Measurements from ENCODE around the gene NCDN.
A peak's percentile ranks its signal among the peaks of the same experiment; 100 is the strongest.

The NCDN gene

DNA sequence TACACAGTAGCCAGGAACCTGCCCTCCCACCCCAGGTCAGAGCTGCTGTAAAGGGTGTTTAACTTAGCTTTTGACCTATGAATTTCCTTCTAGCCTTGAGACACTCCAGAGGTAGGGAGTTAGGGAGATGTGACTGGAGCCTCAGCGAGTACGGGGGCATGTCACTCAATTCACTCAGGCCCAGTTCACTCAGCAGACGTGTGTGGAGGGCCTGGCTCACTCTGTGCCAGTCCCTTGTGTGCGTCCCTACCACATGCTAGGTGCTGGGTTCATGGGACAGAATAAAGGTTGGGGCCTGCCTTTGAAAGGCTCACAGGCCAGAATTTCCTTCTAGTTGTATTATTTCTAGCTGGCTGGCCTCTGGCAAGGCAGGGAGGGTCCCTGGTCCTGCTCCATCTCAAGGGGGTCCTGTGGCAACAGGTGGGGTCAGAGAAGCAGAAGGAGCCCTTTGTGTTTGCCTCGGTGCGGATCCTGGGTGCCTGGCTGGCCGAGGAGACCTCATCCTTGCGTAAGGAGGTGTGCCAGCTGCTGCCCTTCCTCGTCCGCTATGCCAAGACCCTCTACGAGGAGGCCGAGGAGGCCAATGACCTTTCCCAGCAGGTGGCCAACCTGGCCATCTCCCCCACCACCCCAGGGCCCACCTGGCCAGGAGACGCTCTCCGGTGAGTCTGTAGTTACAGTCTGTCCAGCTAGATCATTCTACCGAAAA, 4.5 kb downstream of the NCDN start:
- no peak overlapping the region for H2AFZ ChIP-seq (ENCODE audit: low read length)
- H3K9ac ChIP-seq (ENCODE audit: low read depth, low read length, poor library complexity) = no peak overlapping the region
- H2BK5ac ChIP-seq (ENCODE audit: low read length) = peak overlapping the region; percentile 72
- WGBS, 2 donors (ENCODE audit: extremely low coverage in 2 of 2, insufficient read length in 2 of 2, insufficient replicate concordance in 1 of 2) = no CpG with 5 or more reads among the region's 15 CpGs
- peaks cover 7 to 11% of the 10 kb centered on the region in 2 donors for H3K4me1 ChIP-seq (ENCODE audit: control insufficient read depth in 2 of 2, insufficient read depth in 1 of 2, low read depth in 1 of 2, low read length in 2 of 2)
- no peak overlapping the region for H3K4me2 ChIP-seq (ENCODE audit: insufficient read depth, low read length, poor library complexity, severe bottlenecking)
- peaks cover 2% of the 10 kb centered on the region for H3K79me1 ChIP-seq (ENCODE audit: low read depth, low read length)
- H3K36me3 ChIP-seq (replicated peaks in 1 of 2; ENCODE audit: control insufficient read depth in 2 of 2, insufficient read depth in 2 of 2, low read length in 2 of 2) = peaks cover 23 to 55% of the 10 kb centered on the region in 2 donors
- no peaks in the 10 kb centered on the region for H3K9me3 ChIP-seq (replicated peaks in 1 of 2; ENCODE audit: control insufficient read depth in 2 of 2, insufficient read depth in 1 of 2, low read depth in 1 of 2, low read length in 2 of 2)
- no peak overlapping the region for H3K14ac ChIP-seq (ENCODE audit: low read length)
- no peaks in the 10 kb centered on the region for H3K27me3 ChIP-seq (ENCODE audit: control insufficient read depth in 3 of 3, insufficient read depth in 3 of 3, low read depth in 1 of 3, low read length in 3 of 3)
- no peak overlapping the region for H2BK120ac ChIP-seq (ENCODE audit: low read depth, low read length)
- no peak overlapping the region for H3K23ac ChIP-seq (ENCODE audit: low read depth, low read length, poor library complexity)
- H4K8ac ChIP-seq (ENCODE audit: low read depth, low read length) = no peak overlapping the region
- no peak for DNase-seq (ENCODE audit: low spot score)
- H2AK5ac ChIP-seq (ENCODE audit: low read depth, low read length) = no peak overlapping the region
- no peak overlapping the region for H3K4me3 ChIP-seq (ENCODE audit: low read length in 2 of 2)
- no peak overlapping the region for H3K27ac ChIP-seq (replicated peaks; ENCODE audit: low read length)
- H2BK12ac ChIP-seq (ENCODE audit: low read length) = no peak overlapping the region
- H3K4ac ChIP-seq (ENCODE audit: low read length) = no peak overlapping the region
- no peak overlapping the region for H4K91ac ChIP-seq (ENCODE audit: low read depth, low read length, poor library complexity)
- no peak overlapping the region for H3K18ac ChIP-seq (ENCODE audit: low read length)
- H2BK15ac ChIP-seq (ENCODE audit: low read length) = no peak overlapping the region

- Histone ChIP-seq H2BK12ac (ENCODE audit: low read length) (no peak overlapping the region), H3K4ac (ENCODE audit: low read length) (no peak overlapping the region), H3K79me1 (ENCODE audit: low read depth, low read length) (peaks cover 2% of the 10 kb centered on the region), H3K9ac (ENCODE audit: low read depth, low read length, poor library complexity) (peak overlapping the region; percentile 61), H3K14ac (ENCODE audit: low read length) (no peak overlapping the region), H2AFZ (ENCODE audit: low read length) (no peak overlapping the region), H3K23ac (ENCODE audit: low read depth, low read length, poor library complexity) (no peak overlapping the region), H2BK15ac (ENCODE audit: low read length) (no peak overlapping the region), H3K36me3 (replicated peaks in 1 of 2; ENCODE audit: control insufficient read depth in 2 of 2, insufficient read depth in 2 of 2, low read length in 2 of 2) (peaks cover 23 to 55% of the 10 kb centered on the region in 2 donors), H2BK5ac (ENCODE audit: low read length) (no peak overlapping the region), H2AK5ac (ENCODE audit: low read depth, low read length) (no peak overlapping the region), H4K91ac (ENCODE audit: low read depth, low read length, poor library complexity) (no peak overlapping the region), H3K27me3 (ENCODE audit: control insufficient read depth in 3 of 3, insufficient read depth in 3 of 3, low read depth in 1 of 3, low read length in 3 of 3) (no peaks in the 10 kb centered on the region), H3K4me2 (ENCODE audit: insufficient read depth, low read length, poor library complexity, severe bottlenecking) (no peak overlapping the region), H2BK120ac (ENCODE audit: low read depth, low read length) (no peak overlapping the region), H3K9me3 (replicated peaks in 1 of 2; ENCODE audit: control insufficient read depth in 2 of 2, insufficient read depth in 1 of 2, low read depth in 1 of 2, low read length in 2 of 2) (no peaks in the 10 kb centered on the region), H3K18ac (ENCODE audit: low read length) (no peak overlapping the region), H3K4me1 (ENCODE audit: control insufficient read depth in 2 of 2, insufficient read depth in 1 of 2, low read depth in 1 of 2, low read length in 2 of 2) (peaks cover 7 to 8% of the 10 kb centered on the region in 2 donors), H4K8ac (ENCODE audit: low read depth, low read length) (no peak overlapping the region), H3K4me3 (ENCODE audit: low read length in 2 of 2) (no peak overlapping the region), H3K27ac (replicated peaks; ENCODE audit: low read length) (no peak overlapping the region)
- no peak for DNase-seq (ENCODE audit: low spot score)
- WGBS, 2 donors (ENCODE audit: extremely low coverage in 2 of 2, insufficient read length in 2 of 2, insufficient replicate concordance in 1 of 2) = no CpG with 5 or more reads among the region's 12 CpGs
These were observed 5.6 kb downstream of the NCDN start for GRCh38 chr1:35563166-35563565.

DNA sequence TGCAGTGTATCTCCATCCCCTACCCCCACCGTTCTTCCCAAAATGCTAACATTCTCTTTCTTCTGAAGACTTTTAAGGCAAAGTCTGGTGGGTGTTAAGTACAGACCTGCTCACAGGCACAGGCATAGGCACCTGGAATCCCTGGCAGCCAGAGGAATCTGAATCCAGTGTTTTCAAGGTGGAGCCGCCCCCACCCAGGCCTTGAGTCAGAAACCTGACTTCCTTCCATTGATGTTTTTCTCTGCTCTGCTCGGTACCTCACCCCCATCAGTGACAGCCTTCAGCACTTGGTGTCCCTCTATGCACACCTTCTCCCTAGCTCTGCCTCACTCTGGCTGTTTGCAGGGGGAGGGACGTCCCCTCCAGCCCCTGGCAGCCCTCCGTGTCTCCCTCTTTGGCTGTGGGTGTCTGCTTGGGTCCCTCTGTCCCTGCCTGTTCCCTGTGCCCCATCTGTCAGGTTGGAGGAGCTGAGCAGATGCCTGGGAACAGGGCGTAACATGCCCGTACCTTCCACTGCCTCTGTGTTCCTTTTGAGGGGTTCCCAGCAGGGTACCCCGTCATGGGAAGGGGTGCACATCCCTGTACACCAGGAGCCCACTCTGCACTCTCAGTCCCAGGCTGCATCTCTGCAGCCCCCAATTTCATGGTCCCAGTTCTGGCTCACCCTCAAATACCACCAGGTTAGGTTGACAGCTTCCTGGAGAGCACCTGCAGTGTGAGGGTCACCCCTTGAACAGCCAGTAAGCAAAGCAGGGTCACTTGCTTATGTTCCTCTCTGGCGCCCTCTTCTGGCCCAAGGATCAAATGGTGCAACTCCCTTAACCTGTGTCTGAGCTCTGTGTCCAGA, 6.7 kb downstream of the NCDN start:
- Histone ChIP-seq H3K14ac (ENCODE audit: low read length) (peak overlapping the region; percentile 25), H3K4me2 (ENCODE audit: insufficient read depth, low read length, poor library complexity, severe bottlenecking) (no peak overlapping the region), H3K9me3 (replicated peaks in 1 of 2; ENCODE audit: control insufficient read depth in 2 of 2, insufficient read depth in 1 of 2, low read depth in 1 of 2, low read length in 2 of 2) (no peaks in the 10 kb centered on the region), H3K18ac (ENCODE audit: low read length) (peak overlapping the region; percentile 35), H3K4ac (ENCODE audit: low read length) (no peak overlapping the region), H2AFZ (ENCODE audit: low read length) (no peak overlapping the region), H4K91ac (ENCODE audit: low read depth, low read length, poor library complexity) (no peak overlapping the region), H3K27me3 (ENCODE audit: control insufficient read depth in 3 of 3, insufficient read depth in 3 of 3, low read depth in 1 of 3, low read length in 3 of 3) (no peaks in the 10 kb centered on the region), H2AK5ac (ENCODE audit: low read depth, low read length) (no peak overlapping the region), H3K4me3 (ENCODE audit: low read length in 2 of 2) (peak overlapping the region in 1 of 2 donors; percentile 13), H2BK15ac (ENCODE audit: low read length) (no peak overlapping the region), H2BK120ac (ENCODE audit: low read depth, low read length) (no peak overlapping the region), H4K8ac (ENCODE audit: low read depth, low read length) (no peak overlapping the region), H3K4me1 (ENCODE audit: control insufficient read depth in 2 of 2, insufficient read depth in 1 of 2, low read depth in 1 of 2, low read length in 2 of 2) (peaks cover 1 to 2% of the 10 kb centered on the region in 2 donors), H3K9ac (ENCODE audit: low read depth, low read length, poor library complexity) (peak overlapping the region; percentile 7), H3K36me3 (replicated peaks in 1 of 2; ENCODE audit: control insufficient read depth in 2 of 2, insufficient read depth in 2 of 2, low read length in 2 of 2) (peaks cover 23 to 55% of the 10 kb centered on the region in 2 donors), H2BK12ac (ENCODE audit: low read length) (no peak overlapping the region), H3K23ac (ENCODE audit: low read depth, low read length, poor library complexity) (no peak overlapping the region), H3K79me1 (ENCODE audit: low read depth, low read length) (peaks cover 2% of the 10 kb centered on the region), H3K27ac (replicated peaks; ENCODE audit: low read length) (no peak overlapping the region), H2BK5ac (ENCODE audit: low read length) (no peak overlapping the region)
- no CpG with 5 or more reads among the region's 9 CpGs for WGBS, 2 donors (ENCODE audit: extremely low coverage in 2 of 2, insufficient read length in 2 of 2, insufficient replicate concordance in 1 of 2)
- DNase-seq (ENCODE audit: low spot score) = peak; percentile 86
